Activated gamma-delta T cell treated with Interleukin-2 at 50 U/mL for 16 hours (primary cell): ENCODE data around the gene FIGNL2.
A peak's percentile ranks its signal among the peaks of the same experiment; 100 is the strongest.
"Not testable (repeated sequence)": the region's sequence is repeated elsewhere in the genome, so short reads cannot be mapped to it uniquely, and the experiment has no call there.

Experiments used
- DNase-seq: peaks from one replicate; pipeline ENCODE4 v3.0.0-alpha.2; 2020

FIGNL2 gene, protein sequence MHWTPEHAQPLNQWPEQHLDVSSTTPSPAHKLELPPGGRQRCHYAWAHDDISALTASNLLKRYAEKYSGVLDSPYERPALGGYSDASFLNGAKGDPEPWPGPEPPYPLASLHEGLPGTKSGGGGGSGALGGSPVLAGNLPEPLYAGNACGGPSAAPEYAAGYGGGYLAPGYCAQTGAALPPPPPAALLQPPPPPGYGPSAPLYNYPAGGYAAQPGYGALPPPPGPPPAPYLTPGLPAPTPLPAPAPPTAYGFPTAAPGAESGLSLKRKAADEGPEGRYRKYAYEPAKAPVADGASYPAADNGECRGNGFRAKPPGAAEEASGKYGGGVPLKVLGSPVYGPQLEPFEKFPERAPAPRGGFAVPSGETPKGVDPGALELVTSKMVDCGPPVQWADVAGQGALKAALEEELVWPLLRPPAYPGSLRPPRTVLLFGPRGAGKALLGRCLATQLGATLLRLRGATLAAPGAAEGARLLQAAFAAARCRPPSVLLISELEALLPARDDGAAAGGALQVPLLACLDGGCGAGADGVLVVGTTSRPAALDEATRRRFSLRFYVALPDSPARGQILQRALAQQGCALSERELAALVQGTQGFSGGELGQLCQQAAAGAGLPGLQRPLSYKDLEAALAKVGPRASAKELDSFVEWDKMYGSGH

DNA sequence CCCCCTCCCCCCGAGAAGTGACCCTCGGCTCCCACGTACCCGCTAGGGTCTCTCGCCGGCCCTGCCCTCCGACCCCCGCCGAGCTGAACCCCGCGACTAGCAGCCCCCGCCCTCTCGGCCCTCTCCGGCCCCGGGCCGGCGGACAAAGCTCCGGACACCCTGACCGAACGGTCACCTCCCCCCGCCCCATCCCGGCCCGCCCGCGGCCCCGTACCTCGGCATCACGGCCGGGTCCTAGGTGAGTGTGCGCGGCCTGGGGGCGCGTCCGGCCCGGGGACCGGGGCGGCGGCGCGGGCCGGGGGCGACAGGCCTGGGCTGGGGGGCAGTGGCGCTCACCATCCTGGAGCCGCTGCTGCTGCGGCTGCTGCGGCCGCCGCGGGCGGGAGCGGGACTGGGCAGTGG, at the start of gene FIGNL2:
Gene FIGNL2 (minus strand): TSS at position 393 of the 402 bp plus-strand sequence. CDS start 26,305 bp downstream, outside the sequence.
- DNase-seq = no peak

DNA sequence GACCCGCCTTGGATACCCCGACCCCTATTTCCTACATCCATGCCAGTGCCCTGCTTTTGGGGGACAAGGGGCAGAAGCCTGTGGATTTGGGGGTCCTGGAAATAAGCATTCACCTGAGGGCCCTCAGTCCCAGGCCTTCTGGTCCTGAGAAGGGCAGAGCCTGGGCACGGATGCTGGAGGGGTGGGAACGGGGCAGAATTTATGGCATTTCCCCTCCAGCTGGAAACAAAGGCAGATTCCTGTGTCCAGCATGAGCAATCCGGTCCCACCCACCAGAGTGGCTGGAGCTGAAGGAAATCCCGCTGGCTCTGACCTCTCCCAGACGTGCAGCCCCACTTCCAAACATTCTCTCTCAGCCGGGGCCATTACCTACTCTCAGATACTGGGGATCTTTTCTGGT, 48.7 kb upstream of the FIGNL2 start:
- no peak for DNase-seq

DNA sequence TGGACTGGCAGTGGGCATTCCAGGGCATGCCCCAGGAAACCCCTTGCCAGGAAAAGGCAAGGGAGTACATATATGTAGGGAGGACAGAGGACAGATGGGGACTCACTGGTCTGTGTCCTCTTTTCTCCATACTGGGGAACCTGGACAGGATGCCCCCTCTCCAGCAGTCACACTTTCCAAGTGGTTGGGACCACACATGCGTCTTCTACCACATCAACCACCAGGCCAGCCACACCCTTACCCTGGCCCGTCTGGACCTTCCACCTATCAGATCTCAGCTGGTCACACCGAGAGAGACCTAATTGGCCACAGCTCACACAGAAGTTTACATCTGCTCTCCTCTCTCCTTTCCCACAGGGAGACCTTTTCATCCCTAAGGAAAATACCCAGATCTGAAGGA, 47.7 kb upstream of the FIGNL2 start:
- DNase-seq = no peak

DNA sequence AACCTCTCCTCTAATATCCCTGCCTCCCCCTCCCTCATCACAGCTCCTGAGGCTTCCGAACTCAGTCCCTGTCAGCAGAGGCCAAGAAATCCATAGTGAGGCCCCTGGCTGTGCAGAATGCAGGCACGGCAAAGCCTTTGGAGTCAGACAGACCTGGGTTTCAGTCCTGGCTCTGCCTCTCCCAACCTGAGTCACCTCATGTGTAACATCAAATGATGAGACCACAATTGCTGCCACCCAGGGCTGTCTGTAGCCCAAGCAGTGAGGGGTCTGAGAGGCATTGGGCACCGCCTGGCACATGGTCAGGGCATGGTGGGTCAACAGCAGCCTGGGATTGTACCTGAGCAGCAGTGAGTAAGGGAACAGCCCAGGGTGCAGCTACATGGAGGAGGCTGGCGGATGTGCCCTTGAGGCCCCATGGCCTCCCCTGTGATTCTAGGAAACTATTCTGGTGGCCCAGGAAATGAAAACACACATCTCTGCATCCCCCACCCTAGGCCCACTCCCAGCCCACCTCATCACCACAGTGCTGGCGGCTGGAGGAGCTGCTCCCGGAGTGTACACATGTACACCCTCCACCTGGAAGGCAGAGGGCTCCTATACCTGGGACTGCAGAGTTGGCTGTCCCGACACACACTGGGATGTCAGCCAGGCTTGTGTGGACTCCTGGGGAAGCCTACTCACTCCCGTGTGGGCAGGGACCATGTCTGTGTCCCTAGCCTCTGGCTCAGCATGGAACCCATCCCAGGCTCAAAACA, 47.0 kb upstream of the FIGNL2 start:
- DNase-seq = no peak

DNA sequence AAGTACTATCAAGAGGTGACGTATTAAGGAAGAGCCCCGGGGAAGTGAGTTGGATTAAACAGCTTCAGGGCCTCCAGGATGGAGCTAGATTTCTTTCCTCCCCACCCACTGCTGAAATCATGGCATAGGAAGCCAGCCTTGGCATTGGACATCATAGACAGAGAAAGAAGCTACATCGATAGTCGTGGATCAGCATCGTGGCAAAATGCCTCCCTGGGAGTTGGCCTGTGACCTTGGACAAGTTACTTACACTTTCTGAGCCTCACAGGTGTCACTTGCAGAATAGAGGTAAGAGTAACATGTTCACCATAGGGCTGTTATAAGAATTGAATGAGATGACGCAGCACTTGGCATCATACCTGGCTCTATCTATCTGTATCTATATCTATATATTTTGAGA, 45.3 kb upstream of the FIGNL2 start:
- no peak for DNase-seq

DNA sequence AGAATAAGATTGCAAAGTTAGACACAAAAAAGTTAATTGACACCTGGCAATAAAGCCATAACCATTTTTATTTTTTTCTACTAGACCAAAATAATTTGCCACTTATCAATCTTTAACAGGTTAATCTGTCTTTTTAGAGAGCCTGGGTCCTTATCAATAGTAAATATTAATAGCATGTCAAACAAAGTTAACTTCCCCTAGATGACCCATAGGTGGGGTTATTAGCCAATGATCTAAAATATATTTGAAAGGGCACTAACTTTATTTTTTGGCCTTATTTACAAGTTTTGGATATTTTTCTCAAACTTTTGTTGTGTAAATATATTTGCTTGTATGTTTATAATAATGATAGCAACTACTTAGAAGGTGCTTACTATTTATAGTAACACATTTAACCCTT, 43.3 kb upstream of the FIGNL2 start:
- DNase-seq = no peak

DNA sequence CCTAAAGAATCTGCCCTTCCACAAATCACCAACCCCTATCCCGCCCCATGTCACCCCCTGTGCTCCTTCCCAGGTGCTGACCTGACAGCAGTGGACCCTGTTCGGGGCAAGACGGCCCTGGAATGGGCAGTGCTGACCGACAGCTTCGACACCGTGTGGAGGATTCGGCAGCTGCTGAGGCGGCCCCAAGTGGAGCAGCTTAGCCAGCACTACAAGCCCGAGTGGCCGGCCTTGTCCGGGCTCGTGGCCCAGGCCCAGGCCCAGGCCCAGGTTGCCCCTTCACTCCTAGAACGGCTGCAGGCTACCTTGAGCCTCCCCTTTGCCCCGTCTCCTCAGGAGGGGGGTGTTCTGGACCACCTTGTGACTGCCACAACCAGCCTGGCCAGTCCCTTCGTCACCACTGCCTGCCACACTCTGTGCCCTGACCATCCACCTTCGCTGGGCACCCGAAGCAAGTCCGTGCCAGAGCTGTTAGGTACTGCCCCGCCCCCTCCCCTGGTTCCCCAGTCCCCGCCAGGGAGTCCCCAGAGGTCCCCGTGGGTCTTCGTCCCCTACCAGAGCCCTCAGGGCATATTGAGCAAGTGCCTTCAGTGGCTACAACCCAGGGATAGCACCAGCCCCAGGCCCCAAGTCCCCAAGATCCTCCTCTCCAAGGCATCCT, 42.1 kb upstream of the FIGNL2 start:
- no peak for DNase-seq

DNA sequence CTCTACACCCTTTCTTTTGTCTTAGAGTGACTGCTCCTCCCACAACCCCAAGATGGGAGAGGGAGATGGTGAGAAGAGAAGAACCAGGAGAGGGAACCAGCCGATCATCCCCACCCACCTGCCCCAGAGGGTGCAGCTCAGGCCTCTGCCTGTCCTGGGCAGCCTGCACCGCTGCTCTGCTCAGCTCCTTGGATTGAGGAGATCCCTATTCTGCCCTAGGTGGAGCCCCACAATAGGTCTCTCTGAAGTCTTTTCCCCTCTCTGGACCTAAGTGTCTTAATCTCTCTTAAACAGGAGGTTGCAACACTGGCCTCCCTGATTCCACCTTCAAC, 41.6 kb upstream of the FIGNL2 start:
- DNase-seq = no peak

DNA sequence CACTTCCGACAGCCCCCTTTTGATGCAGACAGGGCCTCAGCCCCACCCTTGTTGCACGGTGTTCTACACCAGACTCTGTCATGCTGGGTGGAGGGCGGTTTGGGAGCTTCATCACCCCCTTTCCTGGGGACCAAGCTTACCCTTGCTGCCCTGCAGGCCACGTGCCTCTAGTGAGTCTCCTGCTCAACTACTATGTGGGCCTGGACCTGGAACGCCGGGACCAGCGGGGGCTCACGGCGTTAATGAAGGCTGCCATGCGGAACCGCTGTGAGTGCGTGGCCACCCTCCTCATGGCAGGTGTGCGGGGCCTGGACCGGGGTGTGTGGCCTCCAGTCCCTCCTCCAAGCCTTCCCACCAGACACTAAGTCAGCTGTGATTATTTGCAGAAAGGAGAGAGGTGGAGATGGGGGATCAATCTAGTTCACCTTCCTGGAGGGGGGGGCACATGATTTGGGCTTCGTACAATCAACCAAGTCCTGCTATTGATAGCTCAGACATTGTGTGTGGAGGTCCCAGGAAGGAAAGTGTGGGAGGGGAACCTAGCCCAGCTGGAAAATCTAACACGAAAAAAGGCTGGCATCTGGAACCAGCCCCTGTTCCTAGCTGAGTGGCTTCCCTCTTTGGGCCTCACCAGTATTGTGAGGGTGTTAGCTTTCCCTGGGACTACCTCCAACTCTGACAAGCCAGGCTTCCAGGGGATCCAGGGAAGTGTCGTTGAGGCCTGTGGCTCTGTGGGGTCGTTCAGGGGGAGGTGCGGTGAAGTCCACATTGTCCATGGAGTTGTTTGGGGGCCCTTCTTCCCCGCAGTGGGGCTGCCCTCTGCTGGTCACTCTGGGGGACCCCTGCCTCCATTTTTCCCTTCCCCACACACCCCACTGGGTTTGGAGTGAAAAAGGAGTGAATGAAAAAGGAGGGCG, 41.0 kb upstream of the FIGNL2 start:
- no peak for DNase-seq

DNA sequence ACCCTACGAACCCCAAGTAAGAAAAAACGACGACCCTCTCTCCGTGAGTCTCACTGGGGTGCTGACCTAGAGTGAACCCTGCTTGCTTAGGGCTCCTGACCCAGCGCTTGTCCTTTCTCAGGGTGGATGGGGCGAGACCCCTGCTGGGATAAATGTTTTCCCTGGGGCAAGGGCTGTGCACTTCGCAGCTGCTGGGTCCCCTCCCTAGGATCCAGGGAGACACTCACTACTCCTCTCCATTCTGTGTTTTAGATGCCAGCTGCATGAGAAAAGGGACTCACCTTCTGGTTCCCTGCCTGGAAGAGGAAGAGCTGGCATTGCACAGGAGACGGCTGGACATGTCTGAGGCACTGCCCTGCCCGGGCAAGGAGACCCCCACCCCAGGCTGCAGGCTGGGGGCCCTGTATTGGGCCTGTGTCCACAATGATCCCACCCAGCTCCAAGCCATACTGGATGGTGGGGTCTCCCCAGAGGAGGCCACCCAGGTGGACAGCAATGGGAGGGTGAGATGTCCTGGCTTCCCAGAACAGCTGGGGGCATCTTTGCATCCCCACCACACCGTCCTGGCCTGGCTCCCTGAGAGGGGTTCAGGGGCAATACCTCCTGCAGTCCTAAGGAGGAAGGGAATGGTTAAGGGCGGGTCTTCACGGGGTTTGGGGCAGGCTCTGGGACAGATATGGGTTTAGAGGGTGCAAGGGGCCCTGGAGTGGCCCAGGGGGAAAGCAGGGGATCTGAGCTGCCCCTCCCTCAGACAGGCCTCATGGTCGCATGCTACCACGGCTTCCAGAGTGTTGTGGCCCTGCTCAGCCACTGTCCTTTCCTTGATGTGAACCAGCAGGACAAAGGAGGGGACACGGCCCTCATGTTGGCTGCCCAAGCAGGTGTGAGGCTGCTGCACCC, 40.0 kb upstream of the FIGNL2 start:
- no peak for DNase-seq

DNA sequence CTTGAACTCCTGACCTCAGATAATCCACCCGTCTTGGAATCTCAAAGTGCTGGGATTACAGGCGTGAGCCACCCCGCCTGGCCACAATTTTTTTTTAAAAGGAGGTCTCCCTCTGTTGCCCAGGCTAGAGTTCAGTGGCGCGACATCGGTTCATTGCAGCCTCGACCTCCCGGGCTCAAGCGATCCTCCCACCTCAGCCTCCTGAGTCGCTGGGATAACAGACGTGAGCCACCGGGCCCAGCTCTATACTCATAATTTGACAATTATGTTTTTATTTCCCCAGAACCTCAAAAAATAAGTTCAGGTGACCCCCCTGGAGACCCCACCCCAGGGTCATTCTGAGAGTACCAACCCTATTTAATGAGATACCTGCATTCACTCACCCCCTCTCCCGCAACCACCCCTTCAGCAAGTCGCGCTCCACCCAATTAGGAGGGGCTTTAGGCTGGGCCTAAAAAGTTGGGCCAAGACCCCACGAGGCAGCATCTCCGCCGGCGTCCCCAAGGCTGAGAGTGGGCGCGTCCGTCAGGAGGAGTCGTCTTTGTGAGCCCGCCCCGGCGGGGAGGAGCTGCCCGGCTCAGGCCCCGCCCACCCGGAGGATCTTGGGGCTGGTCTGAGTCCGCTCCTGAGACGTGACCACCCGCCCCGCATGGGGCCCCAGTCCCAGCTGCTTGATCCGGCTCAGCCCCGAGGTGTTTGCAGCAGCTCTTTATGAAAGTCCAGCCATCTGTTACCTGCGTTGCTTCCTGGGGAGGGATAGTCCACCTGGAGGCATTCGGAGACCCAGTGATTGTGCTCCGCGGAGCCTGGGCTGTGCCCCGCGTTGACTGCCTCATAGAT, 39.2 kb upstream of the FIGNL2 start, which contains the start of gene ANKRD33:
Gene ANKRD33 (plus strand): TSS at position 628 of the 840 bp plus-strand sequence. CDS start 84 bp downstream, at position 712.
- no peak for DNase-seq

DNA sequence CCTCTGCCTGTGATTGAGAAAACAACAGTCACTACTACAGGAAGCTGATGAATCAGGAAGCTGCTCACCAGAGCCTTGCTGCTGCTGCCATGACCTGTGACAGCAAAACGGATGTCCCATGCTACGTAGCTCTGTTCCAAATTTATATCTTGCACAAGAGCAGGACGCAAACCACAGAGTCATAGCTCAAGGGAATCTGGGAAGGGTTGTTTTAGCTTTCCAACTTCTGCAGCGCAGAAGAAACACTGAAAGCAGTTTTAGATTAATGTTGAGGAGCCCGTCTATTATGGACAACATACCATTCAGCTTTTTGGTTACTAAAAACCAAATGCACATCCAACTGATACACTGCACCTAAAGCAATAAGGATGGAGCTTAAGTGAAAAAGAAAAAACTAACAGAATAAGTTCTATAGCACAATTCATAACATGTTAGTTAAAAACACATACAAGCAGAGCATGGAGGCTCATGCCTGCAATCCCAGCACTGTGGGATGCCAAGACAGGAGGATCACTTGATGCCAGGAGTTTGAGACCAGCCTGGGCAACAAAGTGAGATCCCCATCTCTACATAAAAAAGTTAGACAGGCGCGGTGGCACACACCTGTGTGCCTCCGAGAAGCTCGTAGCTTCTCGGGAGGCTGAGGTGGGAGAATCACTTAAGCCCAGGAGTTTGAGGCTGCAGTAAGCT, 37.6 kb upstream of the FIGNL2 start:
- DNase-seq = peak; percentile 37

DNA sequence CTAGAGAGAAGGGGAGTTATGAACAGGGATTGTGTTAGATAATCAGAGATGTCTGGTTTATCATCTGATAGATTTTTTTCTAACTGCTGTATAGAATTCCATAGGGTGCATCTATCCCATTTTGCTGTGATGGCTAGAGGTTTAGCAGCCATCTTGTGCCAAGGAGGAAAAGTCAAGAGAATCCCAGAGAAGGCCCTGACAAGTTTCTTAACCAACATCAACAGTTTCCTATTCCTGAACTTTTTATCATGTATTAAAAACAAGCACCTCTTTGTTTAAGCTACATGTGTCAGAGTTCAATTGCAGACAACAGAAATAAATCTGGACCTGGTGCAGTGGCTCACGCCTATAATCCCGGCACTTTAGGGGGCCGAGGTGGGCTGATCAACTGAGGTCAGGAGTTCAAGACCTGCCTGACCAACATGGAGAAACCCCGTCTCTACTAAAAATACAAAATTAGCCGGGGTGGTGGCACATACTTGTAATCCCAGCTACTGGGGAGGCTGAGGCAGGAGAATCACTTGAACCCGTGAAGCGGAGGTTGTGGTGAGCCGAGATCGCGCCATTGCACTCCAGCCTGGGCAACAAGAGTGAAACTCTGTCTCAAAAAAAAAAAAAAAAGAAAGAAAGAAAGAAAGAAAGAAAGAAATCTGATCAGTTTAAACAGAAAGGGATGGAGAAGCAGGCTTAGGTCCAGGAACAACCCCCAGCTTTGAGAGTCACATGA, 36.9 kb upstream of the FIGNL2 start:
- DNase-seq = not testable (repeated sequence)

DNA sequence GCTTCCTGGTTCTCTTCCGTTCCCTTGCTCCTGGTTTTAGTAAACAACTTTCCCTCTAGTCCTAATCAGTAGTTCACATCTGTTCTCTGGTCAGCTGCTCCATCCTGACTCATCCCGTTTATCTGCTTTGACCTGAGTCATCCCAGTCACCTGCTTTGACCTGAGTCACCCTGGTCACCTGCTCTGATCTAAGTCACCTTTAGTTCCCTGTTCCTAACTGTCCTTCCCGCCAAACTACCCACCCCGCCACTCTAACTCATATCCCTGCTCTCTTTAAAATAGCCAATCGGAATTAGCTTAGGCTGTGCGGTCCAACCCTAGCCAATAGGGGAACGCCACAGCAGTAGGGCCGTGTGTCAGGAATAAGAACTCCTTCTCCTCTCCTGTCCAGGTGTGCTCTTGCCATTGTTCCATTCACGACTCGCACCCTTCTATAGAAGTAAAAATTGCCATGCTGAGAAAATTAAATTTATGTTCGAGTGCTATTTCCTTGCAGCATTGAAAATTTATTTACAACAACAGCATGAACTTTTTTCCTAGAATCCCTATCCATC, 36.2 kb upstream of the FIGNL2 start:
- DNase-seq = no peak

DNA sequence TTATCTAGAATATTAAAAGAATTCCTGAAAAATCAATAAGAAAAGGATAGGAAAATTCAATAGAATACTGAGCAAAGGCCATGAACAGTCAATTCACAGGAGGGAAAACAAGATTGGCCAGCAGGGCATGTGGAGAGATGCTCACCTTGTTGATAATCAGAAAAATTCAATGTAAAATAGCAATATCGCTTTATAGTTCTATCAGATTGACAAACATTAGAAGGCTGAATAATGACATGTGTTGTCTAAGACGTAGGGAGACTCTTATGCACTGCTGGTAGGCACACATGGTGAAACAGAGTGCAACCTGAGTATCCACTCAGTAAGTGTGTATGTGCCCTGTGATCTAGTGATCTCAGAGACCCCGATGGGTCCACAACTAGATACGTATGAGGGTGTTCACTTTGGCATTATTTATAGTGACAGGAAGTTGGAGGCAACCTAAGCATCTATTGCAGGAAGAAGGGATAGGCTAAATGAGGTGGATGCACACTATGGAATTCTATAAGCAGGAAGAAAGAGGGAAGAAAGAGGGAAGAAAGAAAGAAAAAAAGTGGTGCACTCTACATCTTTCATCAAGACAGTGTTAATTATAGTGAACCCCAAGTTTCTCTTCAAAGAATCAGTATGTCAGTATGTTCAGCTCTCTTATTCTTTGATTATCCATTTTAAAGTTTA, 35.6 kb upstream of the FIGNL2 start:
- DNase-seq = no peak

DNA sequence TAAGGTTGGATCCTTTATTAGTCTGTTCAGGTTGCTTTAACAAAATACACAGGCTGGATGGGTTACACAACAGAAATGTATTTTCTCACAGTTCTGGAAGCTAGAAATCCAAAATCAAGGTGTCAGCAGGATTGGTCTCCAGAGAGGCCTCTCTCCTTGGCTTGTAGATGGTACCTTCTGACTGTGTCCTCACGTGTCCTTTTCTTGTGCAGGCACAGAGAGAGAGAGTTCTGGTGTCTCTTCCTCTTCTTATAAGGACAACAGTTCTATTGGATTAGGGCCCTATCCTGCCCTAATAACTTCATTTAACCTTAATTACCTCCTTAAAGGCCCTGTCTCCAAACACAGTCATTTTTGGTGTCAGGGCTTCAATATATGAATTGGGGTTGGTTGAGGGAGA, 34.8 kb upstream of the FIGNL2 start:
- DNase-seq = no peak

DNA sequence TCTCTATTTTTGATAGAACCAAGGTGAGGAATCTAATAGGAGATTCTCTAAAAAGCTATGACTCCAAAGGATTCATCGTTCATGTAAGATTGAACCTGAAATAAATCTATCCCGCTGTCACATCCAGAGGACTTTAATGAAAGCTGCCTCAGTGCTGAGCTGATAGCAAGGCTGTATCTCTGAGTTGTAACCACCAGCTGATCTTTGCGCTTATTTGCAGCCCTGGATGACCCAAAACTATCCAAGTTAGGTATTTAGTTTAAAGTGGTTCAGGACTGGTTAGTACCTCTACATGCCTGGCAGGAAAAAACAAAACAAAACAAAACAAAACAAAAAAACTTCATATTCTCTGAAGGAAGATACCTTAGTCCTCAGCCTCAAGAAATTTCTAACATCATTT, 30.6 kb upstream of the FIGNL2 start:
- no peak for DNase-seq

DNA sequence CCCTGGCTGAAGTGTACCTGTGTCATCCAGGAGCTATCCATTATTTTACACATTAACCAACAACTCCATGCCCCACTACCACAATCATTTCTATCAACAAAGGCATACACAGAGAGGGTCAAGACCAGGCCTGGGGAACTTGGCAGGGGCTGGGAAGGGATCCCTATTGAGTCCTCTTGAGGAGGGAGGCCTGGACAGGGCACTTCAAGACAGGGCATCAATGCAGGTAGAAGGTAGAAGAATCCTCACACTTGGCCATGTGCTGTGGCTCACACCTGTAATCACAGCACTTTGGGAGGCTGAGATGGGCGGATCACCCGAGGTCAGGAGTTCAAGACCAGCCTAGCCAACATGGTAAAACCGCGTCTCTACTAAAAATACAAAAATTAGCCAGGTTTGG, 26.0 kb upstream of the FIGNL2 start:
- no peak for DNase-seq
